DMS 273 treated with DMSO at 0.1 percent for 48 hours (cell line): ENCODE data around the gene SIGLEC15.
"Not testable (repeated sequence)": the region's sequence is repeated elsewhere in the genome, so short reads cannot be mapped to it uniquely, and the experiment has no call there.

Experiments used
- DNase-seq: peaks from one replicate; lab custom pipeline; 2025; lab: John Stamatoyannopoulos, UW

Gene SIGLEC15

GRCh38 chr18:45844938-45845337, 19.5 kb downstream of the SIGLEC15 start:
- no peak for DNase-seq

- DNase-seq, result no peak
These were observed 19.9 kb downstream of the SIGLEC15 start for GRCh38 chr18:45845410-45845809.

GRCh38 chr18:45847119-45847518, 21.6 kb downstream of the SIGLEC15 start:
- DNase-seq, result no peak

GRCh38 chr18:45848643-45849042, 23.2 kb downstream of the SIGLEC15 start:
- DNase-seq, result not testable (repeated sequence)

GRCh38 chr18:45849529-45849928, 24.1 kb downstream of the SIGLEC15 start:
- no peak for DNase-seq

- DNase-seq, result no peak
These were observed 24.5 kb downstream of the SIGLEC15 start for GRCh38 chr18:45850021-45850420.

GRCh38 chr18:45851161-45851925, 25.9 kb downstream of the SIGLEC15 start:
- no peak for DNase-seq

- no peak for DNase-seq
These were observed 27.2 kb downstream of the SIGLEC15 start for GRCh38 chr18:45852631-45853030.

GRCh38 chr18:45854036-45854586, 28.6 kb downstream of the SIGLEC15 start:
- no peak for DNase-seq

GRCh38 chr18:45856531-45856930, 31.1 kb downstream of the SIGLEC15 start:
- DNase-seq, result no peak

- no peak for DNase-seq
These were observed 33.9 kb downstream of the SIGLEC15 start for GRCh38 chr18:45859334-45859733.

GRCh38 chr18:45860492-45860891, 35.0 kb downstream of the SIGLEC15 start:
- no peak for DNase-seq

GRCh38 chr18:45860971-45861370, 35.5 kb downstream of the SIGLEC15 start:
- DNase-seq, result no peak

GRCh38 chr18:45861926-45862325, 36.5 kb downstream of the SIGLEC15 start:
- no peak for DNase-seq

GRCh38 chr18:45863469-45863868, 38.0 kb downstream of the SIGLEC15 start:
- DNase-seq, result no peak

GRCh38 chr18:45864081-45864480, 38.6 kb downstream of the SIGLEC15 start:
- DNase-seq, result no peak

- no peak for DNase-seq
These were observed 40.0 kb downstream of the SIGLEC15 start for GRCh38 chr18:45865466-45865865.

- no peak for DNase-seq
These were observed 44.9 kb downstream of the SIGLEC15 start for GRCh38 chr18:45870419-45870818.

GRCh38 chr18:45871431-45872084, 46.1 kb downstream of the SIGLEC15 start:
- no peak for DNase-seq

- no peak for DNase-seq
These were observed 49.2 kb downstream of the SIGLEC15 start for GRCh38 chr18:45874491-45875184.

GRCh38 chr18:45876161-45876560, 50.7 kb downstream of the SIGLEC15 start:
- no peak for DNase-seq

- no peak for DNase-seq
These were observed 51.9 kb downstream of the SIGLEC15 start for GRCh38 chr18:45877403-45877802.
